HCT116 (cell line): ENCODE measurements around the gene MS4A8. TPM values are rescaled to one million over a fixed set of nuclear protein-coding genes. Genes with fewer than 3 reads are reported as not detected.

Experiments used
- ATAC-seq: fragments of 200-7000 bp; cut with Tn5 transposase; 2 replicates; pipeline ENCODE4 v1.9.1; 2020; ENCODE audit warnings: mild to moderate bottlenecking, moderate library complexity
- BruUV-seq: library from RNA; stranded (reverse); fragments of 400-500 nt; replicated peaks from 2 replicates; lab custom pipeline; 2021; lab: Mats Ljungman, UMichigan
- CTCF ChIA-PET: fragments of 300-600 bp; sonication (Branson Sonifier 250); formaldehyde crosslinking; loops from one replicate; lab custom pipeline; 2021; ENCODE audit warnings: antibody characterized with exemption; lab: Charles Lee
- POLR2A ChIA-PET: fragments of 300-600, 350-600 bp; sonication (Branson Sonifier 250); formaldehyde crosslinking; loops from one replicate; lab custom pipeline; 2021; ENCODE audit warnings: antibody characterized with exemption; lab: Charles Lee
- RAD21 ChIA-PET, 2 experiments: fragments of 300-600 bp; sonication (Branson Sonifier 250); formaldehyde crosslinking; loops; one replicate each; lab custom pipeline; 2023; ENCODE audit warnings: low total read pairs in 2 of 2; ENCODE audit not compliant: uncharacterized antibody in 2 of 2, unreplicated experiment in 2 of 2, low non-redundant PET in 1 of 2; lab: Charles Lee
- DNase-seq: peaks from one replicate; pipeline ENCODE4 v3.0.0-alpha.2; 2010; ENCODE audit warnings: low read depth, low spot score
- H2AFZ ChIP-seq: fragments of 200-600 bp; shearing (Covaris generic), sonication (generic); 2 replicates; pipeline ENCODE4 v1.6.1; 2017; ENCODE audit warnings: low read depth, mixed run types, mixed read lengths, antibody characterized with exemption, low read length; ENCODE audit not compliant: poor library complexity, severe bottlenecking
- H3K27ac ChIP-seq: 2 replicates; pipeline ENCODE4 v1.5.1; 2012; ENCODE audit warnings: low read depth, low read length
- H3K27me3 ChIP-seq: fragments of 200-600 bp; sonication (generic); 2 replicates; pipeline ENCODE4 v1.6.1; 2016; ENCODE audit warnings: mixed run types, low read length, mixed read lengths; ENCODE audit not compliant: insufficient read depth
- H3K36me3 ChIP-seq, 2 experiments: fragments of 200-500 bp in 1 of 2; fragments of 200-600 bp in 1 of 2; sonication (Bioruptor generic) in 1 of 2; sonication (generic) in 1 of 2; 2 replicates each; pipeline versions ENCODE4 v1.5.1 to v1.6.1; 2014 to 2016; ENCODE audit warnings: low read length in 2 of 2, inconsistent platforms in 1 of 2, mixed read lengths in 1 of 2, mixed run types in 1 of 2; ENCODE audit not compliant: insufficient read depth in 2 of 2, control insufficient read depth in 1 of 2
- H3K4me1 ChIP-seq, 2 experiments: fragments of 200-600 bp in 1 of 2; sonication (generic) in 1 of 2; 2 replicates each; pipeline versions ENCODE4 v1.5.1 to v1.6.1; 2012 to 2017; ENCODE audit warnings: low read length in 2 of 2, inconsistent platforms in 1 of 2, mild to moderate bottlenecking in 1 of 2, mixed read lengths in 1 of 2, mixed run types in 1 of 2, moderate library complexity in 1 of 2; ENCODE audit not compliant: insufficient read depth in 2 of 2, control insufficient read depth in 1 of 2
- H3K4me2 ChIP-seq: fragments of 200-600 bp; sonication (generic); 2 replicates; pipeline ENCODE4 v1.6.1; 2017; ENCODE audit warnings: mixed run types, low read length, mixed read lengths
- H3K4me3 ChIP-seq, 2 experiments: fragments of 200-600 bp in 1 of 2; sonication (generic) in 1 of 2; replicated peaks in 1 of 2; 2 replicates each; pipeline ENCODE4 v1.5.1; 2011 to 2016; ENCODE audit warnings: low read length in 2 of 2, control low read depth in 1 of 2, low read depth in 1 of 2, mild to moderate bottlenecking in 1 of 2, mixed read lengths in 1 of 2, mixed run types in 1 of 2
- H3K79me2 ChIP-seq: fragments of 200-600 bp; sonication (generic); 2 replicates; pipeline ENCODE4 v1.6.1; 2017; ENCODE audit warnings: mild to moderate bottlenecking, mixed run types, low read length, moderate library complexity, mixed read lengths; ENCODE audit not compliant: insufficient read depth
- H3K9ac ChIP-seq: fragments of 200-600 bp; sonication (generic); 2 replicates; pipeline ENCODE4 v1.6.1; 2016; ENCODE audit warnings: low read length, mixed read lengths
- H3K9me2 ChIP-seq: fragments of 200-600 bp; sonication (generic), shearing (Covaris generic); 2 replicates; pipeline ENCODE4 v1.6.1; 2017; ENCODE audit warnings: mixed run types, mild to moderate bottlenecking, moderate library complexity; ENCODE audit not compliant: insufficient read depth
- H3K9me3 ChIP-seq, 2 experiments: fragments of 200-500 bp in 1 of 2; fragments of 200-600 bp in 1 of 2; sonication (Bioruptor generic) in 1 of 2; sonication (generic) in 1 of 2; 2 replicates each; pipeline ENCODE4 v1.6.1; 2014 to 2017; ENCODE audit warnings: low read length in 2 of 2, mixed read lengths in 2 of 2, inconsistent platforms in 1 of 2, low read depth in 1 of 2, mild to moderate bottlenecking in 1 of 2, mixed run types in 1 of 2, moderate library complexity in 1 of 2; ENCODE audit not compliant: control insufficient read depth in 1 of 2, insufficient read depth in 1 of 2
- H4K20me1 ChIP-seq: fragments of 200-600 bp; sonication (generic), shearing (Covaris generic); 2 replicates; pipeline ENCODE4 v1.6.1; 2017; ENCODE audit warnings: mixed run types, mild to moderate bottlenecking, moderate library complexity; ENCODE audit not compliant: insufficient read depth
- CBX3 ChIP-seq: IDR thresholded peaks from 2 replicates; pipeline ENCODE4 v1.6.1; 2012; ENCODE audit warnings: low read depth
- CEBPB ChIP-seq: IDR thresholded peaks from 2 replicates; pipeline ENCODE4 v1.6.1; 2012; ENCODE audit warnings: low read depth
- EGR1 ChIP-seq: IDR thresholded peaks from 2 replicates; pipeline ENCODE4 v1.6.1; 2012; ENCODE audit warnings: low read depth
- ELF1 ChIP-seq: IDR thresholded peaks from 2 replicates; pipeline ENCODE4 v1.6.1; 2012; ENCODE audit warnings: low read depth, borderline replicate concordance
- FOSL1 ChIP-seq: IDR thresholded peaks from 2 replicates; pipeline ENCODE4 v1.6.1; 2012; ENCODE audit warnings: low read depth
- JUND ChIP-seq: IDR thresholded peaks from 2 replicates; pipeline ENCODE4 v1.6.1; 2012
- POLR2AphosphoS5 ChIP-seq: IDR thresholded peaks from 2 replicates; pipeline ENCODE4 v1.6.1; 2011; ENCODE audit warnings: mild to moderate bottlenecking, low read depth, low read length, moderate library complexity
- RAD21 ChIP-seq: IDR thresholded peaks from 2 replicates; pipeline ENCODE4 v1.6.1; 2012; ENCODE audit warnings: low read depth, mild to moderate bottlenecking
- SRF ChIP-seq: IDR thresholded peaks from 2 replicates; pipeline ENCODE4 v1.6.1; 2012; ENCODE audit warnings: low read depth
- TCF7L2 ChIP-seq: IDR thresholded peaks from 2 replicates; pipeline ENCODE4 v1.7.0; 2011; ENCODE audit warnings: borderline replicate concordance, inconsistent platforms; ENCODE audit not compliant: insufficient read depth, insufficient read length; ENCODE audit errors: extremely low read depth
- YY1 ChIP-seq: IDR thresholded peaks from 2 replicates; pipeline ENCODE4 v1.6.1; 2011; ENCODE audit warnings: low read length, low read depth, moderate library complexity, mild to moderate bottlenecking; ENCODE audit not compliant: insufficient replicate concordance; ENCODE audit errors: extremely low read depth
- ZNF274 ChIP-seq: fragments of 200-500 bp; sonication (Bioruptor generic); IDR thresholded peaks from 2 replicates; pipeline ENCODE4 v1.6.1; 2014; ENCODE audit warnings: mild to moderate bottlenecking, low read depth, low read length, inconsistent platforms
- intact Hi-C: fragments of 100-400 bp; cut with micrococcal nuclease; formaldehyde crosslinking; loops from 2 replicates; pipeline ENCODE4 v1.10.0; 2022
- total RNA-seq: library from RNA; stranded (reverse); gene quantifications from one replicate; pipeline ENCODE4 v1.2.1, GENCODE V29; 2021; ENCODE audit not compliant: unreplicated experiment
- TF ChIP-seq, protein P1 (sequence below), 3 experiments: fragments of 200-600 bp in 1 of 3; sonication (generic) in 1 of 3; IDR thresholded peaks in 2 of 3; conservative IDR thresholded peaks in 1 of 3; 2 replicates each; pipeline ENCODE4 v1.5.1; 2012 to 2017; ENCODE audit warnings: low read depth in 2 of 3, low read length in 2 of 3, antibody characterized with exemption in 1 of 3, borderline replicate concordance in 1 of 3, control low read depth in 1 of 3, mild to moderate bottlenecking in 1 of 3, mixed read lengths in 1 of 3, mixed run types in 1 of 3, moderate library complexity in 1 of 3; ENCODE audit not compliant: insufficient read depth in 1 of 3
- TF ChIP-seq, protein P2 (sequence below): IDR thresholded peaks from 2 replicates; pipeline ENCODE4 v1.6.1; 2012
- TF ChIP-seq, protein P3 (sequence below): IDR thresholded peaks from 2 replicates; pipeline ENCODE4 v1.6.1; 2011; ENCODE audit warnings: mild to moderate bottlenecking, low read length, moderate library complexity; ENCODE audit not compliant: insufficient replicate concordance; ENCODE audit errors: extremely low read depth
- TF ChIP-seq, protein P4 (sequence below): IDR thresholded peaks from 2 replicates; pipeline ENCODE4 v1.6.1; 2012; ENCODE audit warnings: low read depth
- TF ChIP-seq, protein P5 (sequence below): IDR thresholded peaks from 2 replicates; pipeline ENCODE4 v1.6.1; 2012

MS4A8 gene
- total RNA-seq, 1 experiment from 2014 or later: 0.17 TPM

DNA sequence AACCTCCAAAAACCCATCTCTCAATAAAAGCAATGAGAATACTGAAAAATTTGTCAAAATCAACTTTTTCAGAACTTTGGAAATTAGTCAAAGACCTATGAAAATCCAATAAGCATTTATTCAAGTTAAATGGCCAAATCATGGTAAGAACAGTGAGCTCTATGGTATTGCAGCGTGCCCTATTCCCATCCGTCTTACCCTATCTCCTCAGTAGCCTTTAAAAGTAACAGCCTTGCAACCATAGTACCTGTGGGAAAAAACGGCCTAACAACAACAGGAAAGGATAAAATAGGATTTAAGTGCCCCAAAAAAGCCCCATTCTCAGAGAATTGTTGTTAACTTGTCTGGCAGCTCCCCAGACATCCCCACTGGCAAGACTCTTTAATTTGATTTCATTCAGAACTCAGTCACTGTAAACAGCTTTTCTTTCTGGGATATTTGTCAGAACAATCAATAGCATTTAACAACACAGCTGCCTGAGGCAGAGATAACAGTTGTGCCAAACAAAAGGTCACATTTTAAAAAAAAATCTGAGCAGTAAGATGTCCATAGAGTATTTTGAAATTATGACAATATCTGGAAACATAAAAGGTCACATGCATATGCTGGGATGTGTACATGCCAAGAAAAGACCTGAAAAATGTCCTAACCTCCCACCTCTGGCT, 18.8 kb upstream of the MS4A8 start:
- Histone ChIP-seq H2AFZ (no peak overlapping the region), H4K20me1 (no peaks in the 10 kb centered on the region), H3K4me3 (no peak overlapping the region), H3K4me2 (no peak overlapping the region), H3K27me3 (no peaks in the 10 kb centered on the region), H3K36me3 (no peaks in the 10 kb centered on the region), H3K27ac (no peak overlapping the region), H3K9ac (no peak overlapping the region), H3K9me2 (no peaks in the 10 kb centered on the region), H3K9me3 (peaks cover 0 to 8% of the 10 kb centered on the region in 2 experiments; a peak in 2 of 4 replicates), H3K79me2 (no peaks in the 10 kb centered on the region), H3K4me1 (no peaks in the 10 kb centered on the region)
- no peak for DNase-seq
- ChIA-PET POLR2A (no interaction called here), CTCF (interaction anchor here (1.3 kb wide), 1 partner anchor 10 kb away, joined by 5 read pairs; no protein-coding TSS in a partner anchor), RAD21 (no interaction called here)
- ATAC-seq: no peak
- intact Hi-C loops: no loop called here
- BruUV-seq: no TSS peak
- TF ChIP-seq FOSL1 (no peak), YY1 (no peak), SRF (no peak), CBX3 (no peak), ELF1 (no peak), POLR2AphosphoS5 (no peak), ZNF274 (no peak), EGR1 (no peak), TCF7L2 (no peak), CEBPB (no peak), JUND (no peak), RAD21 (no peak)
- TF ChIP-seq, protein P1, sequence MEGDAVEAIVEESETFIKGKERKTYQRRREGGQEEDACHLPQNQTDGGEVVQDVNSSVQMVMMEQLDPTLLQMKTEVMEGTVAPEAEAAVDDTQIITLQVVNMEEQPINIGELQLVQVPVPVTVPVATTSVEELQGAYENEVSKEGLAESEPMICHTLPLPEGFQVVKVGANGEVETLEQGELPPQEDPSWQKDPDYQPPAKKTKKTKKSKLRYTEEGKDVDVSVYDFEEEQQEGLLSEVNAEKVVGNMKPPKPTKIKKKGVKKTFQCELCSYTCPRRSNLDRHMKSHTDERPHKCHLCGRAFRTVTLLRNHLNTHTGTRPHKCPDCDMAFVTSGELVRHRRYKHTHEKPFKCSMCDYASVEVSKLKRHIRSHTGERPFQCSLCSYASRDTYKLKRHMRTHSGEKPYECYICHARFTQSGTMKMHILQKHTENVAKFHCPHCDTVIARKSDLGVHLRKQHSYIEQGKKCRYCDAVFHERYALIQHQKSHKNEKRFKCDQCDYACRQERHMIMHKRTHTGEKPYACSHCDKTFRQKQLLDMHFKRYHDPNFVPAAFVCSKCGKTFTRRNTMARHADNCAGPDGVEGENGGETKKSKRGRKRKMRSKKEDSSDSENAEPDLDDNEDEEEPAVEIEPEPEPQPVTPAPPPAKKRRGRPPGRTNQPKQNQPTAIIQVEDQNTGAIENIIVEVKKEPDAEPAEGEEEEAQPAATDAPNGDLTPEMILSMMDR (IDR thresholded peaks at IDR 0.05 in 2 of 3, conservative IDR thresholded peaks at IDR 0.05 in 1 of 3; ENCODE audit: borderline replicate concordance in 1 of 3, insufficient read depth in 1 of 3, low read depth in 2 of 3, low read length in 2 of 3): no peak
- TF ChIP-seq, protein P2, sequence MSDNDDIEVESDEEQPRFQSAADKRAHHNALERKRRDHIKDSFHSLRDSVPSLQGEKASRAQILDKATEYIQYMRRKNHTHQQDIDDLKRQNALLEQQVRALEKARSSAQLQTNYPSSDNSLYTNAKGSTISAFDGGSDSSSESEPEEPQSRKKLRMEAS: no peak
- TF ChIP-seq, protein P3, sequence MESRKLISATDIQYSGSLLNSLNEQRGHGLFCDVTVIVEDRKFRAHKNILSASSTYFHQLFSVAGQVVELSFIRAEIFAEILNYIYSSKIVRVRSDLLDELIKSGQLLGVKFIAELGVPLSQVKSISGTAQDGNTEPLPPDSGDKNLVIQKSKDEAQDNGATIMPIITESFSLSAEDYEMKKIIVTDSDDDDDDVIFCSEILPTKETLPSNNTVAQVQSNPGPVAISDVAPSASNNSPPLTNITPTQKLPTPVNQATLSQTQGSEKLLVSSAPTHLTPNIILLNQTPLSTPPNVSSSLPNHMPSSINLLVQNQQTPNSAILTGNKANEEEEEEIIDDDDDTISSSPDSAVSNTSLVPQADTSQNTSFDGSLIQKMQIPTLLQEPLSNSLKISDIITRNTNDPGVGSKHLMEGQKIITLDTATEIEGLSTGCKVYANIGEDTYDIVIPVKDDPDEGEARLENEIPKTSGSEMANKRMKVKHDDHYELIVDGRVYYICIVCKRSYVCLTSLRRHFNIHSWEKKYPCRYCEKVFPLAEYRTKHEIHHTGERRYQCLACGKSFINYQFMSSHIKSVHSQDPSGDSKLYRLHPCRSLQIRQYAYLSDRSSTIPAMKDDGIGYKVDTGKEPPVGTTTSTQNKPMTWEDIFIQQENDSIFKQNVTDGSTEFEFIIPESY: no peak
- TF ChIP-seq, protein P4, sequence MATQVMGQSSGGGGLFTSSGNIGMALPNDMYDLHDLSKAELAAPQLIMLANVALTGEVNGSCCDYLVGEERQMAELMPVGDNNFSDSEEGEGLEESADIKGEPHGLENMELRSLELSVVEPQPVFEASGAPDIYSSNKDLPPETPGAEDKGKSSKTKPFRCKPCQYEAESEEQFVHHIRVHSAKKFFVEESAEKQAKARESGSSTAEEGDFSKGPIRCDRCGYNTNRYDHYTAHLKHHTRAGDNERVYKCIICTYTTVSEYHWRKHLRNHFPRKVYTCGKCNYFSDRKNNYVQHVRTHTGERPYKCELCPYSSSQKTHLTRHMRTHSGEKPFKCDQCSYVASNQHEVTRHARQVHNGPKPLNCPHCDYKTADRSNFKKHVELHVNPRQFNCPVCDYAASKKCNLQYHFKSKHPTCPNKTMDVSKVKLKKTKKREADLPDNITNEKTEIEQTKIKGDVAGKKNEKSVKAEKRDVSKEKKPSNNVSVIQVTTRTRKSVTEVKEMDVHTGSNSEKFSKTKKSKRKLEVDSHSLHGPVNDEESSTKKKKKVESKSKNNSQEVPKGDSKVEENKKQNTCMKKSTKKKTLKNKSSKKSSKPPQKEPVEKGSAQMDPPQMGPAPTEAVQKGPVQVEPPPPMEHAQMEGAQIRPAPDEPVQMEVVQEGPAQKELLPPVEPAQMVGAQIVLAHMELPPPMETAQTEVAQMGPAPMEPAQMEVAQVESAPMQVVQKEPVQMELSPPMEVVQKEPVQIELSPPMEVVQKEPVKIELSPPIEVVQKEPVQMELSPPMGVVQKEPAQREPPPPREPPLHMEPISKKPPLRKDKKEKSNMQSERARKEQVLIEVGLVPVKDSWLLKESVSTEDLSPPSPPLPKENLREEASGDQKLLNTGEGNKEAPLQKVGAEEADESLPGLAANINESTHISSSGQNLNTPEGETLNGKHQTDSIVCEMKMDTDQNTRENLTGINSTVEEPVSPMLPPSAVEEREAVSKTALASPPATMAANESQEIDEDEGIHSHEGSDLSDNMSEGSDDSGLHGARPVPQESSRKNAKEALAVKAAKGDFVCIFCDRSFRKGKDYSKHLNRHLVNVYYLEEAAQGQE: no peak
- TF ChIP-seq, protein P5, sequence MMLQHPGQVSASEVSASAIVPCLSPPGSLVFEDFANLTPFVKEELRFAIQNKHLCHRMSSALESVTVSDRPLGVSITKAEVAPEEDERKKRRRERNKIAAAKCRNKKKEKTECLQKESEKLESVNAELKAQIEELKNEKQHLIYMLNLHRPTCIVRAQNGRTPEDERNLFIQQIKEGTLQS: no peak
